IMR-90 (cell line): ENCODE data around the gene KCNH2.

Source experiments
- BHLHE40 ChIP-seq: fragments of 150-350 bp; IDR thresholded peaks from 2 replicates; pipeline ENCODE4 v1.6.1; 2016; ENCODE audit warnings: mild to moderate bottlenecking, low read depth, low read length
- CEBPB ChIP-seq: IDR thresholded peaks from 2 replicates; pipeline ENCODE4 v1.6.1; 2012; ENCODE audit warnings: low read depth, low read length, improper control_type of control experiment
- CTCF ChIP-seq: conservative IDR thresholded peaks from 2 replicates; pipeline ENCODE4 v1.5.1; 2012; ENCODE audit warnings: mild to moderate bottlenecking, low read depth, low read length, improper control_type of control experiment
- FOS ChIP-seq: fragments of 150-350 bp; IDR thresholded peaks from 2 replicates; pipeline ENCODE4 v1.6.1; 2016; ENCODE audit warnings: low read depth, low read length
- MAFK ChIP-seq: IDR thresholded peaks from 2 replicates; pipeline ENCODE4 v1.6.1; 2012; ENCODE audit warnings: low read depth, low read length, improper control_type of control experiment
- MAZ ChIP-seq: IDR thresholded peaks from 2 replicates; pipeline ENCODE4 v1.6.1; 2012; ENCODE audit warnings: low read depth, mild to moderate bottlenecking, low read length, improper control_type of control experiment, moderate library complexity, borderline replicate concordance
- MXI1 ChIP-seq: IDR thresholded peaks from 2 replicates; pipeline ENCODE4 v1.6.1; 2012; ENCODE audit warnings: low read depth, mild to moderate bottlenecking, low read length, moderate library complexity, borderline replicate concordance
- POLR2A ChIP-seq: IDR thresholded peaks from 2 replicates; pipeline ENCODE4 v1.6.1; 2012; ENCODE audit warnings: mild to moderate bottlenecking, low read depth, low read length
- RAD21 ChIP-seq: IDR thresholded peaks from 2 replicates; pipeline ENCODE4 v1.6.1; 2012; ENCODE audit warnings: low read length, improper control_type of control experiment
- RCOR1 ChIP-seq: IDR thresholded peaks from 2 replicates; pipeline ENCODE4 v1.6.1; 2012; ENCODE audit warnings: mild to moderate bottlenecking, low read length, improper control_type of control experiment; ENCODE audit not compliant: insufficient replicate concordance
- SMC3 ChIP-seq: fragments of 150-350 bp; IDR thresholded peaks from 2 replicates; pipeline ENCODE4 v1.6.1; 2016; ENCODE audit warnings: low read depth, mild to moderate bottlenecking, antibody characterized with exemption, low read length, moderate library complexity
- TF ChIP-seq, protein P1 (sequence below): fragments of 150-350 bp; IDR thresholded peaks from 2 replicates; pipeline ENCODE4 v1.6.1; 2017; ENCODE audit warnings: mild to moderate bottlenecking, antibody characterized with exemption, low read length, low read depth

GRCh38 chr7:150951521-150951920, 26.6 kb downstream of the KCNH2 start:
- TF ChIP-seq, protein P1, sequence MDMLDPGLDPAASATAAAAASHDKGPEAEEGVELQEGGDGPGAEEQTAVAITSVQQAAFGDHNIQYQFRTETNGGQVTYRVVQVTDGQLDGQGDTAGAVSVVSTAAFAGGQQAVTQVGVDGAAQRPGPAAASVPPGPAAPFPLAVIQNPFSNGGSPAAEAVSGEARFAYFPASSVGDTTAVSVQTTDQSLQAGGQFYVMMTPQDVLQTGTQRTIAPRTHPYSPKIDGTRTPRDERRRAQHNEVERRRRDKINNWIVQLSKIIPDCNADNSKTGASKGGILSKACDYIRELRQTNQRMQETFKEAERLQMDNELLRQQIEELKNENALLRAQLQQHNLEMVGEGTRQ = no peak
- TF ChIP-seq CTCF (no peak), MAFK (no peak), POLR2A (no peak), MAZ (no peak), BHLHE40 (no peak), SMC3 (no peak), MXI1 (no peak), FOS (no peak), CEBPB (no peak), RAD21 (no peak), RCOR1 (no peak)
